Measurements from ENCODE around the gene HKDC1. TPM values are rescaled to one million over a fixed set of nuclear protein-coding genes. Genes with fewer than 3 reads are reported as not detected.

Gene HKDC1
- total RNA-seq, 4 donors from 2014 or later = 0.06 to 1.5 (median 0.17) TPM; not detected in 1

DNA sequence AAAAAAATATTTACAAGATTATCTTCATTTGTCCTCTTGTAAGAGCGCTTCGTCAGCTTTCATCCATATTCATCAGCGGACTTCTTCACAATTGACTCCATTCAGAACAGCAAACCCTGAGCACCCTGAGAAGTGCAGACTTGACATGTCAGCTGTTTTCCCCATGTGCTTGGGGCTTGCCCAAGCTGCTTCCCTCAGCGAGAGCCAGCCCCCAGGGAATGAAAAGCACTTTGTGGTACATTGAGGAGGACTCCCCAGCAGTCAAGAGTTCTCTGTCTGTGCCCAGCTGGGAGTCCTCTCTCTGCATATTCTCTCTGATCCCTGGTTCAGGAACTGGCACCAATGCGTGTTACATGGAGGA lies 22.7 kb downstream of the HKDC1 start:
- intact Hi-C loops (cut with DNase I) = no loop called here

DNA sequence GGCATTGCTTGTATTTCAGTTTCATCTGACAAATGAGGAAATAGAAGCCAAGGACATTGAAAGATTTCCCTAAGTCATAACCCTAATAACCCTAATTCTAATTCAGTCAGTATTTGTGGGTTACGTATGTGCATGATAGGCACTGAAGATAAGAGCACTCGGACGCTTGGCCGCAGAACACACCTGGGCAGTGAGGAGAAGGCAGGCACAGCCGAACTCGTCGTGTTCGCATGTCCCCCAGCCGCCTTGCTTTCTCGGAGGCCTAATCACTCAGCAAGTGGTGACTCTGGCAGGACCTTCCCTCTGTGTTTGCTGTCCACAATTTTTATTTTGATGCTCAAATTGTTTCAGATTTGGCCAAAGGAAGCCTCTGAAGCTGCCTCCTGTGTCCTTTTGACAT lies 23.7 kb downstream of the HKDC1 start:
- 90% methylated on average over 10 of the region's 10 CpGs for WGBS
- TF ChIP-seq POLR2A (IDR thresholded peaks at IDR 0.05; ENCODE audit: low read depth) (no peak), POLR2AphosphoS5 (IDR thresholded peaks at IDR 0.05) (no peak), EP300 (IDR thresholded peaks at IDR 0.05) (no peak)
- TF ChIP-seq, protein P1, sequence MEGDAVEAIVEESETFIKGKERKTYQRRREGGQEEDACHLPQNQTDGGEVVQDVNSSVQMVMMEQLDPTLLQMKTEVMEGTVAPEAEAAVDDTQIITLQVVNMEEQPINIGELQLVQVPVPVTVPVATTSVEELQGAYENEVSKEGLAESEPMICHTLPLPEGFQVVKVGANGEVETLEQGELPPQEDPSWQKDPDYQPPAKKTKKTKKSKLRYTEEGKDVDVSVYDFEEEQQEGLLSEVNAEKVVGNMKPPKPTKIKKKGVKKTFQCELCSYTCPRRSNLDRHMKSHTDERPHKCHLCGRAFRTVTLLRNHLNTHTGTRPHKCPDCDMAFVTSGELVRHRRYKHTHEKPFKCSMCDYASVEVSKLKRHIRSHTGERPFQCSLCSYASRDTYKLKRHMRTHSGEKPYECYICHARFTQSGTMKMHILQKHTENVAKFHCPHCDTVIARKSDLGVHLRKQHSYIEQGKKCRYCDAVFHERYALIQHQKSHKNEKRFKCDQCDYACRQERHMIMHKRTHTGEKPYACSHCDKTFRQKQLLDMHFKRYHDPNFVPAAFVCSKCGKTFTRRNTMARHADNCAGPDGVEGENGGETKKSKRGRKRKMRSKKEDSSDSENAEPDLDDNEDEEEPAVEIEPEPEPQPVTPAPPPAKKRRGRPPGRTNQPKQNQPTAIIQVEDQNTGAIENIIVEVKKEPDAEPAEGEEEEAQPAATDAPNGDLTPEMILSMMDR (IDR thresholded peaks at IDR 0.05) = no peak
- Histone ChIP-seq H3K27ac (replicated peaks in 1 of 4) (no peak overlapping the region), H3K4me1 (peaks cover 0 to 15% (median 7%) of the 10 kb centered on the region in 4 donors), H3K4me3 (no peak overlapping the region), H3K36me3 (no peaks in the 10 kb centered on the region), H3K27me3 (no peaks in the 10 kb centered on the region), H3K9me3 (no peaks in the 10 kb centered on the region)
- intact Hi-C loops (cut with DNase I) = no loop called here
- no peak for DNase-seq (ENCODE audit: extremely low spot score)

More for the DNA sequence above, 22.7 kb downstream of the HKDC1 start:
- DNase-seq (ENCODE audit: extremely low spot score) = no peak
- H3K4me3 ChIP-seq = no peak overlapping the region
- WGBS = 75% methylated on average over 5 of the region's 5 CpGs
- H3K4me1 ChIP-seq = peaks cover 1 to 16% (median 9%) of the 10 kb centered on the region in 4 donors
- TF ChIP-seq, protein P1 (IDR thresholded peaks at IDR 0.05) = no peak
- no peak for TF ChIP-seq EP300 (IDR thresholded peaks at IDR 0.05)
- TF ChIP-seq POLR2A (IDR thresholded peaks at IDR 0.05; ENCODE audit: low read depth) = no peak
- no peak for TF ChIP-seq POLR2AphosphoS5 (IDR thresholded peaks at IDR 0.05)
- no peaks in the 10 kb centered on the region for H3K9me3 ChIP-seq
- H3K27me3 ChIP-seq = no peaks in the 10 kb centered on the region
- no peaks in the 10 kb centered on the region for H3K36me3 ChIP-seq
- no peak overlapping the region for H3K27ac ChIP-seq (replicated peaks in 1 of 4)

DNA sequence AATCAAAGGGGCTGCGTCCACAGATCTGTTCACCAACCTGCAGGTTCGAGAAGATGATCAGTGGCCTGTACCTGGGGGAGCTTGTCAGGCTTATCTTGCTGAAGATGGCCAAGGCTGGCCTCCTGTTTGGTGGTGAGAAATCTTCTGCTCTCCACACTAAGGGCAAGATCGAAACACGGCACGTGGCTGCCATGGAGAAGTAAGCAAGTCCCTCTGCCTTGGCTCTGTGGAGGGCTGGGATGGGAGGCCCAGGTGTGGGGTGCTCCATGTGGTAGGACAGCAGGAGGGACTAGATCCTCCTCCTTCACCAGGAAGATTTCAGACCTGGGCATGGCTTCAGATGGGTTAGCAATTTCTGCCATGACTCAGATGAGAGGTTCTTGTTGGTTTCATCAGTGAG lies 25.9 kb downstream of the HKDC1 start:
- no peak for DNase-seq (ENCODE audit: extremely low spot score)
- Histone ChIP-seq H3K9me3 (no peaks in the 10 kb centered on the region), H3K4me1 (no peaks in the 10 kb centered on the region), H3K27me3 (no peaks in the 10 kb centered on the region), H3K36me3 (no peaks in the 10 kb centered on the region), H3K27ac (replicated peaks in 1 of 4) (no peak overlapping the region), H3K4me3 (no peak overlapping the region)
- intact Hi-C loops (cut with DNase I) = no loop called here
- TF ChIP-seq, protein P1 (IDR thresholded peaks at IDR 0.05) = no peak
- no peak for TF ChIP-seq EP300 (IDR thresholded peaks at IDR 0.05)
- no peak for TF ChIP-seq POLR2A (IDR thresholded peaks at IDR 0.05; ENCODE audit: low read depth)
- TF ChIP-seq POLR2AphosphoS5 (IDR thresholded peaks at IDR 0.05) = no peak
- 92% methylated on average over 5 of the region's 5 CpGs for WGBS

DNA sequence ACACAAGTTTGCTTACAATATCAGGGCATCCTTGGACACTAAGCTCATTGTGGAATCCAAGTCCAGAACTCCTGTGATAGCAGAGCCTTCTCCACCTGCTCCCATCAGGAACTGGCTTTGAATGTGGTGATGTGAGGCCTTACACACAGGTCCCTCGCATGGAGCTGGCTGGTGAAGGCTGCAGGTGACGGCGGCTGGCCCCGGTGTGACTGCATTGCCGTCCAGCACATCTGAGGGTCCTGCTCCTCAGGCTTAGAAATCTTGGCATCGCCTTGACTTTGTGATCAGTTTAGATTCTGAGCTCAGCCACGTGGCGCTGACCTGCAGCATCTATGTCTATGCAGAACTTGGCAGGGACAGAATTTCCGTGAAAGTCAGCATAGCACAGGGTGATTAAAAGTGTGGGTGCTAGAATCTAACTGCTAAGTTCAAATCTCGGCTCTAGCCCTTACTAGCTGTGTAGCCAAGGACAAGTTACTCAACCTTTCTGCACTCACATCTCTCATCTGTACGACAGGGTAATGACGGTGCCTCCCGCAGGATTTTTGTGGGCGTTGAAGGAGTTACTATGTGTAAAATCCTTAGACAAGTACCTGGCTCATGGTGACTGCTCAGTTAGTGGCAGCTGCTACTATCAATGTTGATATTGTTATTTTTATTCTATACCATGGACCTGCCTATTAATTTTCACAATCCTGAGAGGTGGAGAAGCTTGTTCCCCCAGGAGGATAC lies 26.6 kb downstream of the HKDC1 start:
- TF ChIP-seq EP300 (IDR thresholded peaks at IDR 0.05) = no peak
- no peak for TF ChIP-seq POLR2A (IDR thresholded peaks at IDR 0.05; ENCODE audit: low read depth)
- TF ChIP-seq, protein P1 (IDR thresholded peaks at IDR 0.05) = no peak
- TF ChIP-seq POLR2AphosphoS5 (IDR thresholded peaks at IDR 0.05) = no peak
- intact Hi-C loops (cut with DNase I) = no loop called here
- Histone ChIP-seq H3K27me3 (no peaks in the 10 kb centered on the region), H3K4me1 (no peaks in the 10 kb centered on the region), H3K27ac (replicated peaks in 1 of 4) (no peak overlapping the region), H3K4me3 (no peak overlapping the region), H3K9me3 (no peaks in the 10 kb centered on the region), H3K36me3 (no peaks in the 10 kb centered on the region)
- DNase-seq (ENCODE audit: extremely low spot score) = no peak
- WGBS = 95% methylated on average over 11 of the region's 14 CpGs

DNA sequence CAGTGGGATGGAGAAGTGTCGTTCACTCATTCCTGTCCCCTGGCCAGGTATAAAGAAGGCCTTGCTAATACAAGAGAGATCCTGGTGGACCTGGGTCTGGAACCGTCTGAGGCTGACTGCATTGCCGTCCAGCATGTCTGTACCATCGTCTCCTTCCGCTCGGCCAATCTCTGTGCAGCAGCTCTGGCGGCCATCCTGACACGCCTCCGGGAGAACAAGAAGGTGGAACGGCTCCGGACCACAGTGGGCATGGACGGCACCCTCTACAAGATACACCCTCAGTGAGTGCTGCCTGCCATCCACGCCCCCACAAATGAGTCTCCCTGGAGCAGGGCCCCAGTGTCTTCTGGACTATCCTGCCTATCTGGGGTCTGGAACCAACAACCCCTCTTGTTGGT lies 27.2 kb downstream of the HKDC1 start:
- intact Hi-C loops (cut with DNase I) = no loop called here
- no peak for DNase-seq (ENCODE audit: extremely low spot score)
- Histone ChIP-seq H3K9me3 (no peaks in the 10 kb centered on the region), H3K4me1 (no peaks in the 10 kb centered on the region), H3K4me3 (no peak overlapping the region), H3K36me3 (no peaks in the 10 kb centered on the region), H3K27me3 (no peaks in the 10 kb centered on the region), H3K27ac (replicated peaks in 1 of 4) (no peak overlapping the region)
- TF ChIP-seq EP300 (IDR thresholded peaks at IDR 0.05) (no peak), POLR2A (IDR thresholded peaks at IDR 0.05; ENCODE audit: low read depth) (no peak), POLR2AphosphoS5 (IDR thresholded peaks at IDR 0.05) (no peak)
- TF ChIP-seq, protein P1 (IDR thresholded peaks at IDR 0.05) = no peak
- WGBS = 90% methylated on average over 13 of the region's 13 CpGs

All from esophagus muscularis mucosa (tissue), 4 donors.